Chondrocyte (in vitro differentiated cells): ENCODE measurements around the gene LRRC8C. TPM values are rescaled to one million over a fixed set of nuclear protein-coding genes. Genes with fewer than 3 reads are reported as not detected.

Experiments used
- DNase-seq: peaks from one replicate; pipeline ENCODE4 v3.0.0; 2021; ENCODE audit warnings: mixed read lengths, low spot score
- H3K27ac Mint-ChIP-seq: one replicate; pipeline ENCODE4 v1.8.0; 2021; ENCODE audit warnings: mild to moderate bottlenecking, moderate library complexity, mixed read lengths; ENCODE audit not compliant: unreplicated experiment
- H3K27me3 Mint-ChIP-seq: 2 replicates; pipeline ENCODE4 v1.8.0; 2021; ENCODE audit warnings: low read depth, mixed read lengths
- H3K36me3 Mint-ChIP-seq: 2 replicates; pipeline ENCODE4 v1.8.0; 2021; ENCODE audit warnings: low read depth, mixed read lengths
- H3K4me1 Mint-ChIP-seq: 2 replicates; pipeline ENCODE4 v1.8.0; 2021; ENCODE audit warnings: low read depth, mild to moderate bottlenecking, mixed read lengths
- H3K4me3 Mint-ChIP-seq: one replicate; pipeline ENCODE4 v1.8.0; 2021; ENCODE audit warnings: mild to moderate bottlenecking, moderate library complexity, mixed read lengths; ENCODE audit not compliant: unreplicated experiment
- H3K9me3 Mint-ChIP-seq: 2 replicates; pipeline ENCODE4 v1.8.0; 2021; ENCODE audit warnings: low read depth, mixed read lengths
- CTCF ChIP-seq: fragments of 200-600 bp; sonication (generic); IDR thresholded peaks from 2 replicates; pipeline ENCODE4 v1.5.0; 2021; ENCODE audit warnings: antibody characterized with exemption, mild to moderate bottlenecking, moderate library complexity
- total RNA-seq: library from RNA; stranded (reverse); gene quantifications from 3 replicates; pipeline ENCODE4 v1.2.1, GENCODE V29; 2021

LRRC8C gene
- total RNA-seq, 1 donor from 2014 or later, result 2.3 TPM

- no peak for TF ChIP-seq CTCF
- Mint-ChIP-seq H3K4me3 (no peak overlapping the region), H3K4me1 (peaks cover 14% of the 10 kb centered on the region), H3K27me3 (no peaks in the 10 kb centered on the region), H3K27ac (no peak overlapping the region), H3K36me3 (no peaks in the 10 kb centered on the region), H3K9me3 (no peaks in the 10 kb centered on the region)
- DNase-seq, result no peak
Observed at GRCh38 chr1:89673251-89673650, 40.3 kb downstream of the LRRC8C start.

- no peak overlapping the region for H3K27ac Mint-ChIP-seq
- H3K36me3 Mint-ChIP-seq, result no peaks in the 10 kb centered on the region
- peaks cover 5% of the 10 kb centered on the region for H3K4me1 Mint-ChIP-seq
- H3K27me3 Mint-ChIP-seq, result no peaks in the 10 kb centered on the region
- no peak overlapping the region for H3K4me3 Mint-ChIP-seq
- DNase-seq, result no peak
- TF ChIP-seq CTCF, result no peak
- H3K9me3 Mint-ChIP-seq, result no peaks in the 10 kb centered on the region
Observed at GRCh38 chr1:89675677-89676076, 42.8 kb downstream of the LRRC8C start.

GRCh38 chr1:89681045-89681729 lies 48.3 kb downstream of the LRRC8C start:
- Mint-ChIP-seq H3K27ac (no peak overlapping the region), H3K9me3 (no peaks in the 10 kb centered on the region), H3K27me3 (no peaks in the 10 kb centered on the region), H3K36me3 (no peaks in the 10 kb centered on the region), H3K4me3 (no peak overlapping the region), H3K4me1 (peaks cover 4% of the 10 kb centered on the region)
- DNase-seq, result no peak
- no peak for TF ChIP-seq CTCF

- Mint-ChIP-seq H3K27ac (no peak overlapping the region), H3K27me3 (no peaks in the 10 kb centered on the region), H3K4me1 (peaks cover 4% of the 10 kb centered on the region), H3K9me3 (no peaks in the 10 kb centered on the region), H3K36me3 (peaks cover 2% of the 10 kb centered on the region), H3K4me3 (no peak overlapping the region)
- no peak for TF ChIP-seq CTCF
- no peak for DNase-seq
Observed at GRCh38 chr1:89682611-89683010, 49.7 kb downstream of the LRRC8C start.

- Mint-ChIP-seq H3K9me3 (no peaks in the 10 kb centered on the region), H3K27ac (no peak overlapping the region), H3K36me3 (peaks cover 2% of the 10 kb centered on the region), H3K27me3 (no peaks in the 10 kb centered on the region), H3K4me1 (peaks cover 4% of the 10 kb centered on the region), H3K4me3 (no peak overlapping the region)
- no peak for TF ChIP-seq CTCF
- no peak for DNase-seq
Observed at GRCh38 chr1:89685461-89685860, 52.5 kb downstream of the LRRC8C start.
